ENCODE data around the gene GMEB2. TPM values are rescaled to one million over a fixed set of nuclear protein-coding genes. Genes with fewer than 3 reads are reported as not detected.

Gene GMEB2
- total and polyA plus RNA-seq, 10 of the 15 experiments (the other 5 are each of a cell fraction or from before 2014, with no cell fraction given) = 0.08 to 15.1 (median 6.9) TPM

DNA sequence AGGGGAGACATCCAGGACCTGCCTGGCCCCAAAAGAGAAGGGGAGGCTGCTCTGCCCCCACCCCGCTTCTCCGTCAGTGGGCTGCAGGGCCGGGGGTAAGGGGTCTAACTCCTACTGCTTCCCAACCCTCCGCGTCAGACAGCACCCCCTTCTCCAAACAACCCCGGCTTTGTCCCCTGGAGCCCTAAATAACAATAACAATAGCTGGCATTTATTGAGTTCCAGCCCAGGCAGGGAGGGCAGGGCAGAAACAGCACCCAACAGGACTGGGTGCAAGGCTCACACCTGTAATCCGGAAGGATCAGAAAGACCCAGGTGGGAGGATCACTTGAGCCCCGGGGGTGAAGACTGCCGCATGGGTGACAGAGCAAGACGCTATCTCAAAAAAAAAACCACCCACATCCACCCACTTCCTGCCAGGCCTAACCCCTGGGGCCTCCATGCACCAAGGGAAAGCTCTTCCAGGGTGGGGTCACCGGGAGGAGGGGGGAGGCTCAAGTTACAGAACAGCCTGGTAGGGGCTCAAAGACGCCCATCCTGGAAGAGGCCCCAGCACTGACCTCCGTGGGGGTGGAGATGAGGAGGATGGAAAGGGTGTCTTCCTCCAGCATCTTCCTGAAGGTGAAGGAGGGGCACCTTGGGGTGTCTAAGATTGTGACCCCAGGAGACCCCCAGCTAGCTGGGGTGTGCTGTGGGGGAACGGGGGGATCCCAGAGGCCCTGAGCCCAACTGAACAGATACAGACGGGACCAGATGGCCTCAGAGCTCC lies 74.2 kb downstream of the GMEB2 start (continued):
- peak; percentile 48; the same call in 1 of the 2 replicates for TF ChIP-seq NFIC (IDR thresholded peaks at IDR 0.05; ENCODE audit: low read depth, low read length)
- no peak for TF ChIP-seq ZNF687 (IDR thresholded peaks at IDR 0.05)
- no peak for TF ChIP-seq NRF1 (conservative IDR thresholded peaks at IDR 0.05; ENCODE audit: low read depth, low read length)
- TF ChIP-seq POU2F2 (IDR thresholded peaks at IDR 0.05; ENCODE audit: borderline replicate concordance, low read depth, low read length) = no peak
- no peak for TF ChIP-seq FOS (IDR thresholded peaks at IDR 0.05; ENCODE audit: borderline replicate concordance, extremely low read depth, insufficient read length)
- peak; percentile 85 for TF ChIP-seq EED (IDR thresholded peaks at IDR 0.05; ENCODE audit: low read depth)
- no peak for TF ChIP-seq PAX8 (IDR thresholded peaks at IDR 0.05)
- no peak for TF ChIP-seq POLR2AphosphoS5 (IDR thresholded peaks at IDR 0.05; ENCODE audit: low read length)
- TF ChIP-seq RELB (IDR thresholded peaks at IDR 0.05; ENCODE audit: low read depth) = no peak
- TF ChIP-seq ZNF207 (IDR thresholded peaks at IDR 0.05; ENCODE audit: borderline replicate concordance) = 0 out of 2 replicates have a peak, but pooled peaks have one; percentile 26
- TF ChIP-seq RELA (IDR thresholded peaks at IDR 0.05; ENCODE audit: borderline replicate concordance, partially characterized antibody) = no peak
- TF ChIP-seq SIN3A (IDR thresholded peaks at IDR 0.05; ENCODE audit: low read depth, low read length) = no peak
- no peak for TF ChIP-seq ZBTB11 (CRISPR knock-in tag; IDR thresholded peaks at IDR 0.05)
- TF ChIP-seq, protein P1, sequence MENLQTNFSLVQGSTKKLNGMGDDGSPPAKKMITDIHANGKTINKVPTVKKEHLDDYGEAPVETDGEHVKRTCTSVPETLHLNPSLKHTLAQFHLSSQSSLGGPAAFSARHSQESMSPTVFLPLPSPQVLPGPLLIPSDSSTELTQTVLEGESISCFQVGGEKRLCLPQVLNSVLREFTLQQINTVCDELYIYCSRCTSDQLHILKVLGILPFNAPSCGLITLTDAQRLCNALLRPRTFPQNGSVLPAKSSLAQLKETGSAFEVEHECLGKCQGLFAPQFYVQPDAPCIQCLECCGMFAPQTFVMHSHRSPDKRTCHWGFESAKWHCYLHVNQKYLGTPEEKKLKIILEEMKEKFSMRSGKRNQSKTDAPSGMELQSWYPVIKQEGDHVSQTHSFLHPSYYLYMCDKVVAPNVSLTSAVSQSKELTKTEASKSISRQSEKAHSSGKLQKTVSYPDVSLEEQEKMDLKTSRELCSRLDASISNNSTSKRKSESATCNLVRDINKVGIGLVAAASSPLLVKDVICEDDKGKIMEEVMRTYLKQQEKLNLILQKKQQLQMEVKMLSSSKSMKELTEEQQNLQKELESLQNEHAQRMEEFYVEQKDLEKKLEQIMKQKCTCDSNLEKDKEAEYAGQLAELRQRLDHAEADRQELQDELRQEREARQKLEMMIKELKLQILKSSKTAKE (IDR thresholded peaks at IDR 0.05; ENCODE audit: low read depth, poor library complexity, severe bottlenecking) = no peak
- peak; percentile 56; the same call in 1 of the 2 replicates for TF ChIP-seq MEF2A (IDR thresholded peaks at IDR 0.05; ENCODE audit: insufficient read depth, low read depth, low read length)
- no peak for TF ChIP-seq TAF1 (IDR thresholded peaks at IDR 0.05; ENCODE audit: borderline replicate concordance, low read depth, low read length)
- no peak for TF ChIP-seq TCF12 (IDR thresholded peaks at IDR 0.05; ENCODE audit: low read depth, low read length)
- TF ChIP-seq BMI1 (IDR thresholded peaks at IDR 0.05; ENCODE audit: borderline replicate concordance) = no peak
